Measurements from ENCODE around the gene CALD1.

The CALD1 gene

DNA sequence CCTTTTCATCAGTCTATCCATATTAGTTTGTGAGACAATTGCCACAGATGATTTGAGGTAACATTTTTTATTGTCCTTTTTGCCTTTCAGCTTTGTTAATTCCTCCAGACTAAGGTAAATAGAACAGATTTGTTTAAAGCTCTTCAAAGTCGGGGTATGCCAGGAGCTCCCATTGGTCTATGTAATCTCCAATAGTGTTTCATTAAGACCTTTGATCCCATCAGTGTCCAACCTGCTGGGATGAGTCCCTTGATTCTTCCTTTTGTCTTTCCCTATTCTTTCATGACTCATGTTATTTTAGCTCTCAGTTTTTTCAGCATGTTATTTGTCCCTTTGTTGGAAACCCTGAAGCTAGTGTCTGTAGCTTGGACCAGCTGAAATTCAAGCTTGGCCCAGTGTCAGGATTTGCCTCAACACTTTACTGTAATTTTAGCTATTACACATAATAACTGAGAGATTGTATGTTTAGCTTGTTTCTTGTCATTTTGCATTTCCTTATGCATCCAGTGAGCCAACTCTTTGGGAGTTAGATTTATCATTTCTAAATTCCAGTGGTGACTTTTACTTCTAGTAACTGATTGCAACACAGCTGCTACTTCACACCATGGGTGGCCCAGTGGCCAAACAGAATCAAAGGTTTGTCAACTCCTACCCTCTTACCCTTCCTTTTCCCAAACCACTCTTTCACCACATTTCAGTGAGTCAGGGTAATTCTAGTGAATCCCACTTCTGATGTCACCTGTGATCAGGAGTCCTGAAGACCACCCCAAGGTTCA lies 222.1 kb downstream of the CALD1 start:
- DNase-seq (ENCODE audit: low read depth) = no peak

DNA sequence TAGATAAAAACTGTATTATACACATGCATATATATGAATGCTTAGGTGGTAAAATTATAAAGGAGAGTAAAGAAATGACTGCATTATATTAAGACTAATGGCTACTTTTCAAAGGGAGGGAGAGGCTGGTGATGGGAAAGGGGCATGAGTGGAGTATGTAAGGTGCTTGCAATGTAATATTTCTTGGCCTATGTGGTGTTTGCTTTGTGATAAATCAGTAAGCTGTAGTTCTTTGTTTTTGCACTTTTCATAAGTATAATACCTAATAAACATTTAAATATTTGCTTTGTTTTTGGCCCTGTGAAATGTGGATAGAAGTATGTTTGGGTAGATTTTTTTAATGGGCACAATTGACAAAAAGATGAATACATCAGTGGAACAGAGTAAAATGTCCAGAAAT lies 232.8 kb downstream of the CALD1 start:
- DNase-seq (ENCODE audit: low read depth) = no peak

Data from activated T-cell treated with anti-CD3 and anti-CD28 coated beads for 1 hour (primary cell).